Measurements from ENCODE around the gene GPR101.

- TF ChIP-seq CTCF (conservative IDR thresholded peaks at IDR 0.05) (peak; percentile 87), ZFX (IDR thresholded peaks at IDR 0.05) (no peak)
Measured at GRCh38 chrX:137051978-137052642, 18.3 kb upstream of the GPR101 start.

All from C4-2B (cell line).